Measurements from ENCODE around the gene IL36G. TPM values are rescaled to one million over a fixed set of nuclear protein-coding genes. Genes with fewer than 3 reads are reported as not detected.
"Not testable (repeated sequence)": the region's sequence is repeated elsewhere in the genome, so short reads cannot be mapped to it uniquely, and the experiment has no call there.

Gene IL36G
- polyA plus RNA-seq (2013, experiment 1 of 2), result not detected
- polyA plus RNA-seq (2013, experiment 2 of 2), result not detected

GRCh38 chr2:112977559-112978056, at the start of gene IL36G:
Gene IL36G (plus strand): TSS chr2:112978006. CDS start chr2:112978639, 633 bp downstream.
- Histone ChIP-seq H3K27ac (ENCODE audit: low read depth, low read length) (no peak within 1 kb of the TSS), H3K36me3 (ENCODE audit: insufficient read depth, low read length) (no peaks in the 10 kb centered on the region), H3K9me3 (ENCODE audit: insufficient read depth, low read depth, low read length) (no peaks in the 10 kb centered on the region), H3K4me1 (ENCODE audit: insufficient read depth, low read length) (no peaks in the 10 kb centered on the region), H3K27me3 (ENCODE audit: insufficient read depth, low read length) (peaks cover 2% of the 10 kb centered on the region; the same call in 1 of the 2 replicates), H3K9ac (ENCODE audit: low read depth, low read length) (no peak within 1 kb of the TSS), H3K4me3 (ENCODE audit: low read length) (no peak within 1 kb of the TSS)
- 88% methylated on average over 7 of the region's 7 CpGs for WGBS

GRCh38 chr2:112933261-112933660, 44.5 kb upstream of the IL36G start:
- WGBS, result 95% methylated on average over 12 of the region's 12 CpGs
- Histone ChIP-seq H3K36me3 (ENCODE audit: insufficient read depth, low read length) (no peaks in the 10 kb centered on the region), H3K27ac (ENCODE audit: low read depth, low read length) (no peak overlapping the region), H3K27me3 (ENCODE audit: insufficient read depth, low read length) (0 out of 2 replicates have a peak, but pooled peaks cover 2% of the 10 kb centered on the region), H3K4me3 (ENCODE audit: low read length) (no peak overlapping the region), H3K9me3 (ENCODE audit: insufficient read depth, low read depth, low read length) (no peaks in the 10 kb centered on the region), H3K9ac (ENCODE audit: low read depth, low read length) (no peak overlapping the region), H3K4me1 (ENCODE audit: insufficient read depth, low read length) (no peaks in the 10 kb centered on the region)

- not testable (repeated sequence) for H3K4me1 ChIP-seq (ENCODE audit: insufficient read depth, low read length); H3K36me3 ChIP-seq (ENCODE audit: insufficient read depth, low read length); H3K27ac ChIP-seq (ENCODE audit: low read depth, low read length); H3K4me3 ChIP-seq (ENCODE audit: low read length); H3K9me3 ChIP-seq (ENCODE audit: insufficient read depth, low read depth, low read length); H3K9ac ChIP-seq (ENCODE audit: low read depth, low read length); H3K27me3 ChIP-seq (ENCODE audit: insufficient read depth, low read length)
- WGBS, result 90% methylated on average over 2 of the region's 2 CpGs
Observed at GRCh38 chr2:112934117-112934516, 43.7 kb upstream of the IL36G start.

GRCh38 chr2:112936927-112937232, 40.9 kb upstream of the IL36G start:
- H3K27ac ChIP-seq (ENCODE audit: low read depth, low read length), result no peak overlapping the region
- WGBS, result 90% methylated on average over 1 of the region's 2 CpGs
- H3K9ac ChIP-seq (ENCODE audit: low read depth, low read length), result no peak overlapping the region
- no peaks in the 10 kb centered on the region for H3K9me3 ChIP-seq (ENCODE audit: insufficient read depth, low read depth, low read length)
- H3K4me1 ChIP-seq (ENCODE audit: insufficient read depth, low read length), result no peaks in the 10 kb centered on the region
- no peaks in the 10 kb centered on the region for H3K36me3 ChIP-seq (ENCODE audit: insufficient read depth, low read length)
- H3K4me3 ChIP-seq (ENCODE audit: low read length), result no peak overlapping the region
- no peaks in the 10 kb centered on the region for H3K27me3 ChIP-seq (ENCODE audit: insufficient read depth, low read length)

GRCh38 chr2:112938904-112939303, 38.9 kb upstream of the IL36G start:
- Histone ChIP-seq H3K36me3 (ENCODE audit: insufficient read depth, low read length) (no peaks in the 10 kb centered on the region), H3K4me3 (ENCODE audit: low read length) (no peak overlapping the region), H3K27me3 (ENCODE audit: insufficient read depth, low read length) (no peaks in the 10 kb centered on the region), H3K9ac (ENCODE audit: low read depth, low read length) (no peak overlapping the region), H3K27ac (ENCODE audit: low read depth, low read length) (no peak overlapping the region), H3K9me3 (ENCODE audit: insufficient read depth, low read depth, low read length) (no peaks in the 10 kb centered on the region), H3K4me1 (ENCODE audit: insufficient read depth, low read length) (no peaks in the 10 kb centered on the region)
- 90% methylated on average over 5 of the region's 5 CpGs for WGBS

GRCh38 chr2:112939425-112939824, 38.4 kb upstream of the IL36G start:
- no peaks in the 10 kb centered on the region for H3K36me3 ChIP-seq (ENCODE audit: insufficient read depth, low read length)
- H3K4me1 ChIP-seq (ENCODE audit: insufficient read depth, low read length), result no peaks in the 10 kb centered on the region
- H3K27ac ChIP-seq (ENCODE audit: low read depth, low read length), result no peak overlapping the region
- no peaks in the 10 kb centered on the region for H3K27me3 ChIP-seq (ENCODE audit: insufficient read depth, low read length)
- 93% methylated on average over 5 of the region's 5 CpGs for WGBS
- no peaks in the 10 kb centered on the region for H3K9me3 ChIP-seq (ENCODE audit: insufficient read depth, low read depth, low read length)
- no peak overlapping the region for H3K4me3 ChIP-seq (ENCODE audit: low read length)
- H3K9ac ChIP-seq (ENCODE audit: low read depth, low read length), result no peak overlapping the region

GRCh38 chr2:112940859-112941625, 36.8 kb upstream of the IL36G start:
- H3K4me1 ChIP-seq (ENCODE audit: insufficient read depth, low read length), result no peaks in the 10 kb centered on the region
- WGBS, result 95% methylated on average over 3 of the region's 3 CpGs

GRCh38 chr2:112941753-112942653, 35.8 kb upstream of the IL36G start:
- no peaks in the 10 kb centered on the region for H3K27me3 ChIP-seq (ENCODE audit: insufficient read depth, low read length)
- H3K4me3 ChIP-seq (ENCODE audit: low read length), result no peak overlapping the region
- H3K9ac ChIP-seq (ENCODE audit: low read depth, low read length), result no peak overlapping the region
- WGBS, result 42% methylated on average over 14 of the region's 14 CpGs
- no peak overlapping the region for H3K27ac ChIP-seq (ENCODE audit: low read depth, low read length)
- no peaks in the 10 kb centered on the region for H3K36me3 ChIP-seq (ENCODE audit: insufficient read depth, low read length)
- peaks cover 14% of the 10 kb centered on the region for H3K9me3 ChIP-seq (ENCODE audit: insufficient read depth, low read depth, low read length)
- no peaks in the 10 kb centered on the region for H3K4me1 ChIP-seq (ENCODE audit: insufficient read depth, low read length)

More at GRCh38 chr2:112940859-112941625, 36.8 kb upstream of the IL36G start:
- H3K27me3 ChIP-seq (ENCODE audit: insufficient read depth, low read length), result no peaks in the 10 kb centered on the region
- H3K36me3 ChIP-seq (ENCODE audit: insufficient read depth, low read length), result no peaks in the 10 kb centered on the region
- no peak overlapping the region for H3K9ac ChIP-seq (ENCODE audit: low read depth, low read length)
- no peak overlapping the region for H3K4me3 ChIP-seq (ENCODE audit: low read length)
- H3K9me3 ChIP-seq (ENCODE audit: insufficient read depth, low read depth, low read length), result peaks cover 4% of the 10 kb centered on the region; the same call in 1 of the 2 replicates
- H3K27ac ChIP-seq (ENCODE audit: low read depth, low read length), result no peak overlapping the region

GRCh38 chr2:112942654-112943002, 35.2 kb upstream of the IL36G start:
- no peak overlapping the region for H3K9ac ChIP-seq (ENCODE audit: low read depth, low read length)
- H3K4me3 ChIP-seq (ENCODE audit: low read length), result no peak overlapping the region
- no peaks in the 10 kb centered on the region for H3K4me1 ChIP-seq (ENCODE audit: insufficient read depth, low read length)
- WGBS, result 86% methylated on average over 2 of the region's 2 CpGs
- peaks cover 20% of the 10 kb centered on the region for H3K9me3 ChIP-seq (ENCODE audit: insufficient read depth, low read depth, low read length)
- H3K36me3 ChIP-seq (ENCODE audit: insufficient read depth, low read length), result no peaks in the 10 kb centered on the region
- H3K27ac ChIP-seq (ENCODE audit: low read depth, low read length), result no peak overlapping the region
- H3K27me3 ChIP-seq (ENCODE audit: insufficient read depth, low read length), result no peaks in the 10 kb centered on the region

GRCh38 chr2:112944971-112945370, 32.8 kb upstream of the IL36G start:
- Histone ChIP-seq H3K4me1 (ENCODE audit: insufficient read depth, low read length) (no peaks in the 10 kb centered on the region), H3K9me3 (ENCODE audit: insufficient read depth, low read depth, low read length) (peaks cover 24% of the 10 kb centered on the region), H3K4me3 (ENCODE audit: low read length) (no peak overlapping the region), H3K27me3 (ENCODE audit: insufficient read depth, low read length) (no peaks in the 10 kb centered on the region), H3K9ac (ENCODE audit: low read depth, low read length) (no peak overlapping the region), H3K27ac (ENCODE audit: low read depth, low read length) (no peak overlapping the region), H3K36me3 (ENCODE audit: insufficient read depth, low read length) (no peaks in the 10 kb centered on the region)
- 82% methylated on average over 1 of the region's 1 CpG for WGBS

GRCh38 chr2:112946086-112946485, 31.7 kb upstream of the IL36G start:
- H3K36me3 ChIP-seq (ENCODE audit: insufficient read depth, low read length), result no peaks in the 10 kb centered on the region
- no peaks in the 10 kb centered on the region for H3K4me1 ChIP-seq (ENCODE audit: insufficient read depth, low read length)
- 87% methylated on average over 2 of the region's 2 CpGs for WGBS
- no peaks in the 10 kb centered on the region for H3K27me3 ChIP-seq (ENCODE audit: insufficient read depth, low read length)
- no peak overlapping the region for H3K9ac ChIP-seq (ENCODE audit: low read depth, low read length)
- peaks cover 24% of the 10 kb centered on the region for H3K9me3 ChIP-seq (ENCODE audit: insufficient read depth, low read depth, low read length)
- no peak overlapping the region for H3K4me3 ChIP-seq (ENCODE audit: low read length)
- H3K27ac ChIP-seq (ENCODE audit: low read depth, low read length), result no peak overlapping the region

All from HUES64 (cell line).